Smooth muscle cell (in vitro differentiated cells): ENCODE data around the gene PITPNC1. TPM values are rescaled to one million over a fixed set of nuclear protein-coding genes. Genes with fewer than 3 reads are reported as not detected.
A peak's percentile ranks its signal among the peaks of the same experiment; 100 is the strongest.

ENCODE experiments used
- DNase-seq: peaks from one replicate; lab custom pipeline; 2025; ENCODE audit not compliant: unreplicated experiment; lab: John Stamatoyannopoulos, UW
- H2AFZ ChIP-seq: fragments of 200-600 bp; sonication (generic); 2 replicates; pipeline ENCODE4 v1.6.0; 2016; ENCODE audit warnings: antibody characterized with exemption, low read depth, mild to moderate bottlenecking
- H3F3A ChIP-seq: fragments of 200-600 bp; sonication (generic); 2 replicates; pipeline ENCODE4 v1.6.0; 2017; ENCODE audit warnings: antibody characterized with exemption, low read depth
- H3K27ac ChIP-seq: fragments of 200-600 bp; sonication (generic); 2 replicates; pipeline ENCODE4 v1.5.1; 2016; ENCODE audit warnings: low read depth, mild to moderate bottlenecking
- H3K27me3 ChIP-seq: fragments of 200-600 bp; sonication (generic); 2 replicates; pipeline ENCODE4 v1.6.1; 2016; ENCODE audit warnings: low read depth, mild to moderate bottlenecking
- H3K36me3 ChIP-seq: fragments of 200-600 bp; sonication (generic); 2 replicates; pipeline ENCODE4 v1.5.1; 2016; ENCODE audit warnings: low read depth
- H3K4me1 ChIP-seq: fragments of 200-600 bp; sonication (generic); 2 replicates; pipeline ENCODE4 v1.5.1; 2016; ENCODE audit warnings: low read depth
- H3K4me2 ChIP-seq: fragments of 200-600 bp; sonication (generic); 2 replicates; pipeline ENCODE4 v1.6.0; 2016; ENCODE audit warnings: mild to moderate bottlenecking
- H3K4me3 ChIP-seq: fragments of 200-600 bp; sonication (generic); 2 replicates; pipeline ENCODE4 v1.5.1; 2016; ENCODE audit warnings: mild to moderate bottlenecking
- H3K79me2 ChIP-seq: fragments of 200-600 bp; sonication (generic); 2 replicates; pipeline ENCODE4 v1.6.0; 2016; ENCODE audit warnings: low read depth, mild to moderate bottlenecking
- H3K9ac ChIP-seq: fragments of 200-600 bp; sonication (generic); 2 replicates; pipeline ENCODE4 v1.6.0; 2016; ENCODE audit warnings: low read depth
- H3K9me3 ChIP-seq: fragments of 200-600 bp; sonication (generic); replicated peaks from 2 replicates; pipeline ENCODE4 v1.5.1; 2016; ENCODE audit warnings: low read depth
- H4K20me1 ChIP-seq: fragments of 200-600 bp; sonication (generic); 2 replicates; pipeline ENCODE4 v1.6.0; 2016; ENCODE audit warnings: low read depth
- WGBS: methylation state at CpG from one replicate; pipeline ENCODE4 v1.1.7; 2016; ENCODE audit warnings: low lambda C conversion rate; 5-methylcytosine and 5-hydroxymethylcytosine counted together
- polyA plus RNA-seq: library from polyadenylated mRNA; unstranded; fragments of >200 nt; fragmentation: Nextera tagmentation; extraction: Ambion mirVana; gene quantifications from 2 replicates; pipeline ENCODE4 v1.2.1, GENCODE V29; 2016
- total RNA-seq: library from RNA; depleted of rRNA; stranded (reverse); fragments of >200 nt; gene quantifications from 2 replicates; pipeline ENCODE4 v1.2.3, GENCODE V29; 2014
- TF ChIP-seq, protein P1 (sequence below): fragments of 200-600 bp; sonication (generic); IDR thresholded peaks from 2 replicates; pipeline ENCODE4 v1.5.1; 2017; ENCODE audit warnings: borderline replicate concordance, mild to moderate bottlenecking, antibody characterized with exemption; ENCODE audit not compliant: insufficient read depth, poor library complexity, severe bottlenecking

The PITPNC1 gene
- total and polyA plus RNA-seq, 2 experiments from 2014 or later, result 9.6 to 12.5 TPM

- peaks cover 12% of the 10 kb centered on the region for H3K79me2 ChIP-seq
- H3K4me2 ChIP-seq, result peak overlapping the region; percentile 67
- H3K27me3 ChIP-seq, result no peaks in the 10 kb centered on the region
- peaks cover 14% of the 10 kb centered on the region for H3K4me1 ChIP-seq
- H3K9me3 ChIP-seq, result no peaks in the 10 kb centered on the region
- H3F3A ChIP-seq, result peaks cover 7% of the 10 kb centered on the region
- TF ChIP-seq, protein P1, sequence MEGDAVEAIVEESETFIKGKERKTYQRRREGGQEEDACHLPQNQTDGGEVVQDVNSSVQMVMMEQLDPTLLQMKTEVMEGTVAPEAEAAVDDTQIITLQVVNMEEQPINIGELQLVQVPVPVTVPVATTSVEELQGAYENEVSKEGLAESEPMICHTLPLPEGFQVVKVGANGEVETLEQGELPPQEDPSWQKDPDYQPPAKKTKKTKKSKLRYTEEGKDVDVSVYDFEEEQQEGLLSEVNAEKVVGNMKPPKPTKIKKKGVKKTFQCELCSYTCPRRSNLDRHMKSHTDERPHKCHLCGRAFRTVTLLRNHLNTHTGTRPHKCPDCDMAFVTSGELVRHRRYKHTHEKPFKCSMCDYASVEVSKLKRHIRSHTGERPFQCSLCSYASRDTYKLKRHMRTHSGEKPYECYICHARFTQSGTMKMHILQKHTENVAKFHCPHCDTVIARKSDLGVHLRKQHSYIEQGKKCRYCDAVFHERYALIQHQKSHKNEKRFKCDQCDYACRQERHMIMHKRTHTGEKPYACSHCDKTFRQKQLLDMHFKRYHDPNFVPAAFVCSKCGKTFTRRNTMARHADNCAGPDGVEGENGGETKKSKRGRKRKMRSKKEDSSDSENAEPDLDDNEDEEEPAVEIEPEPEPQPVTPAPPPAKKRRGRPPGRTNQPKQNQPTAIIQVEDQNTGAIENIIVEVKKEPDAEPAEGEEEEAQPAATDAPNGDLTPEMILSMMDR, result no peak
- H3K9ac ChIP-seq, result no peak overlapping the region
- H4K20me1 ChIP-seq, result no peaks in the 10 kb centered on the region
- H3K36me3 ChIP-seq, result no peaks in the 10 kb centered on the region
- H3K4me3 ChIP-seq, result no peak overlapping the region
- DNase-seq, result no peak
- WGBS, result 77% methylated on average over 10 of the region's 10 CpGs
- no peak overlapping the region for H3K27ac ChIP-seq
- H2AFZ ChIP-seq, result no peak overlapping the region
Observed at GRCh38 chr17:67520916-67521774, 144.1 kb downstream of the PITPNC1 start.

DNA sequence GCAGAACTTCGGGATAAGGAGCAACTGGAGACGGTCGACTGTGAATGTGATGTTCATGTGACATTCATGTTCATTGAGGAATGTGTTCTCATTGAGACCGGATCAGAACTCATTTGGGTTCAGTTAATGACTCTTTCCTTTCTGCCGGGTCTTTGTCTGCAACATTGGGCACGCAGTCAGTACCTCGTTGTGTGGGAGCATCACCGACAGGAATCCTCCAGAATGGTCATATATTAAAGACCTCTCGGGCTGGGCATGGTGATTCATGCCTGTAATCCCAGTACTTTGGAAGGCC, 144.6 kb downstream of the PITPNC1 start:
- Histone ChIP-seq H3K9me3 (no peaks in the 10 kb centered on the region), H3K27ac (no peak overlapping the region), H2AFZ (no peak overlapping the region), H3F3A (peaks cover 7% of the 10 kb centered on the region), H3K4me1 (peaks cover 14% of the 10 kb centered on the region), H3K4me2 (no peak overlapping the region), H4K20me1 (no peaks in the 10 kb centered on the region), H3K4me3 (no peak overlapping the region), H3K36me3 (no peaks in the 10 kb centered on the region), H3K27me3 (no peaks in the 10 kb centered on the region), H3K79me2 (peaks cover 12% of the 10 kb centered on the region), H3K9ac (no peak overlapping the region)
- WGBS, result 90% methylated on average over 9 of the region's 9 CpGs
- DNase-seq, result no peak
- TF ChIP-seq, protein P1, result no peak

- no peak for DNase-seq
- TF ChIP-seq, protein P1, result no peak
- Histone ChIP-seq H3K9ac (no peak overlapping the region), H3K79me2 (peaks cover 10% of the 10 kb centered on the region), H3K9me3 (no peaks in the 10 kb centered on the region), H3F3A (peaks cover 13% of the 10 kb centered on the region), H3K4me2 (no peak overlapping the region), H3K27ac (no peak overlapping the region), H2AFZ (no peak overlapping the region), H3K27me3 (no peaks in the 10 kb centered on the region), H3K4me3 (no peak overlapping the region), H4K20me1 (no peaks in the 10 kb centered on the region), H3K36me3 (no peaks in the 10 kb centered on the region), H3K4me1 (peaks cover 14% of the 10 kb centered on the region)
- 82% methylated on average over 5 of the region's 5 CpGs for WGBS
Observed at GRCh38 chr17:67523101-67523500, 146.0 kb downstream of the PITPNC1 start.
